ENCODE results near the gene DCUN1D3. TPM values are rescaled to one million over a fixed set of nuclear protein-coding genes. Genes with fewer than 3 reads are reported as not detected.

The DCUN1D3 gene
- total and polyA plus RNA-seq, 2 experiments from 2014 or later = 8.5 to 13.7 TPM

DNA sequence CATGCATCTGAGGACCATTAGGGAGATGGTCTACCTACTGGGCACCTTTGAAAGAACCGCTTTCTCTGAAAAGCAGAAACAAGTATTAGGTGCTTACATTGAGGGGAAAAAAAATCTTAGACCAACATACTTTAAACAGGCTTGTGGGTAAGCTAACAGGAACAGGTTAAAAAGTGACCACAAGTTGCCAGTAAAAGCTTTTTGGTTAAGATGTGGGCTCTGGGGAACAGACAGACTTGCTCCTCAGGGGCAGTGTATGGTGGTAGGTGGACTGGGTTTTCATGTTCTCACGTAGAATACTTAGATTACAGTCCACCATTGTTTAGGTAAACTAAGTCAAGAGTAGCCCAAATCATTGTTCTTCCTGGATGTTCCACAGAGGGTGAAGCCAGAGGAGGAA lies 52.6 kb downstream of the DCUN1D3 start:
- Histone ChIP-seq H3K9me2 (ENCODE audit: insufficient read depth) (no peaks in the 10 kb centered on the region), H3K27me3 (ENCODE audit: insufficient read depth) (no peaks in the 10 kb centered on the region), H3K79me2 (replicated peaks; ENCODE audit: insufficient read depth) (no peaks in the 10 kb centered on the region), H3K4me1 (ENCODE audit: insufficient read depth) (peaks cover 4% of the 10 kb centered on the region), H3K27ac (ENCODE audit: low read depth) (no peak overlapping the region), H3F3A (replicated peaks; ENCODE audit: low read depth) (no peaks in the 10 kb centered on the region), H4K20me1 (replicated peaks; ENCODE audit: insufficient read depth) (no peaks in the 10 kb centered on the region), H3K4me2 (no peak overlapping the region), H3K36me3 (ENCODE audit: insufficient read depth) (0 out of 2 replicates have a peak, but pooled peaks cover 5% of the 10 kb centered on the region), H3K4me3 (no peak overlapping the region), H2AFZ (no peak overlapping the region)
- H3K27me3 Mint-ChIP-seq (ENCODE audit: insufficient read depth, low read depth, poor library complexity) = peaks cover 2% of the 10 kb centered on the region
- no peaks in the 10 kb centered on the region for H3K9me3 Mint-ChIP-seq
- H3K36me3 Mint-ChIP-seq (ENCODE audit: low read depth) = peaks cover 11% of the 10 kb centered on the region
- TF ChIP-seq EZH2phosphoT487 (IDR thresholded peaks at IDR 0.05; ENCODE audit: unreplicated experiment) (no peak), STAT1 (IDR thresholded peaks at IDR 0.05; ENCODE audit: unreplicated experiment) (no peak), ZNF331 (CRISPR knock-in tag; IDR thresholded peaks at IDR 0.05; ENCODE audit: low read depth) (no peak), JUNB (IDR thresholded peaks at IDR 0.05; ENCODE audit: unreplicated experiment) (no peak), CTCF (conservative IDR thresholded peaks at IDR 0.05; ENCODE audit: low read depth in 2 of 2) (no peak), ZNF114 (CRISPR knock-in tag; IDR thresholded peaks at IDR 0.05) (no peak), EZH2 (IDR thresholded peaks at IDR 0.05; ENCODE audit: low read depth, unreplicated experiment) (no peak), NANOG (IDR thresholded peaks at IDR 0.05; ENCODE audit: borderline replicate concordance) (no peak), REST (IDR thresholded peaks at IDR 0.05; ENCODE audit: unreplicated experiment) (no peak), CREB1 (CRISPR knock-in tag; IDR thresholded peaks at IDR 0.05; ENCODE audit: low read depth) (no peak), ZNF462 (CRISPR knock-in tag; IDR thresholded peaks at IDR 0.05) (no peak), POLR2AphosphoS5 (IDR thresholded peaks at IDR 0.05; ENCODE audit: low read depth) (no peak)
- TF ChIP-seq, protein P1, sequence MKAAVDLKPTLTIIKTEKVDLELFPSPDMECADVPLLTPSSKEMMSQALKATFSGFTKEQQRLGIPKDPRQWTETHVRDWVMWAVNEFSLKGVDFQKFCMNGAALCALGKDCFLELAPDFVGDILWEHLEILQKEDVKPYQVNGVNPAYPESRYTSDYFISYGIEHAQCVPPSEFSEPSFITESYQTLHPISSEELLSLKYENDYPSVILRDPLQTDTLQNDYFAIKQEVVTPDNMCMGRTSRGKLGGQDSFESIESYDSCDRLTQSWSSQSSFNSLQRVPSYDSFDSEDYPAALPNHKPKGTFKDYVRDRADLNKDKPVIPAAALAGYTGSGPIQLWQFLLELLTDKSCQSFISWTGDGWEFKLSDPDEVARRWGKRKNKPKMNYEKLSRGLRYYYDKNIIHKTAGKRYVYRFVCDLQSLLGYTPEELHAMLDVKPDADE (IDR thresholded peaks at IDR 0.05) = no peak
- DNase-seq (ENCODE audit: low spot score) (no peak), ATAC-seq (no peak)
- no peak overlapping the region for H3K4me3 Mint-ChIP-seq
- H3K27ac Mint-ChIP-seq = no peak overlapping the region
- no peaks in the 10 kb centered on the region; the same call in 1 of the 3 replicates for H3K4me1 Mint-ChIP-seq
